Activated B cell treated with CpG ODN at 0.5 μM for 24 hours (primary cell): ENCODE measurements around the gene BGN. TPM values are rescaled to one million over a fixed set of nuclear protein-coding genes. Genes with fewer than 3 reads are reported as not detected.

Experiments used
- ATAC-seq: fragments of 200-7000 bp; cut with Tn5 transposase; one replicate; pipeline ENCODE4 v1.10.0; 2021; ENCODE audit warnings: low read depth, mild to moderate bottlenecking, moderate library complexity
- CTCF ChIA-PET: fragments of 350-600 bp; sonication (Branson Sonifier 250); formaldehyde crosslinking; loops from one replicate; lab custom pipeline; 2021; ENCODE audit warnings: antibody characterized with exemption; lab: Charles Lee
- POLR2A ChIA-PET: fragments of 350-600 bp; sonication (Branson Sonifier 250); formaldehyde crosslinking; loops from one replicate; lab custom pipeline; 2021; ENCODE audit warnings: antibody characterized with exemption; lab: Charles Lee
- DNase-seq: peaks from one replicate; pipeline ENCODE4 v3.0.0; 2022
- H3K27ac Mint-ChIP-seq: one replicate; pipeline ENCODE4 v1.8.0; 2020; ENCODE audit warnings: mixed read lengths
- H3K27me3 Mint-ChIP-seq: one replicate; pipeline ENCODE4 v1.8.0; 2021; ENCODE audit warnings: mixed read lengths
- H3K36me3 Mint-ChIP-seq: one replicate; pipeline ENCODE4 v1.8.0; 2021; ENCODE audit warnings: low read depth, mixed read lengths
- H3K4me1 Mint-ChIP-seq: one replicate; pipeline ENCODE4 v1.8.0; 2021; ENCODE audit warnings: mixed read lengths
- H3K4me3 Mint-ChIP-seq: one replicate; pipeline ENCODE4 v1.8.0; 2020; ENCODE audit warnings: mild to moderate bottlenecking, mixed read lengths
- H3K9me3 Mint-ChIP-seq: one replicate; pipeline ENCODE4 v1.8.0; 2020; ENCODE audit warnings: mixed read lengths
- CTCF ChIP-seq: fragments of 200-600 bp; IDR thresholded peaks from one replicate; pipeline ENCODE4 v1.8.0; 2022; ENCODE audit warnings: antibody characterized with exemption, mild to moderate bottlenecking
- intact Hi-C: fragments of 100-400 bp; cut with micrococcal nuclease; formaldehyde crosslinking; loops from one replicate; pipeline ENCODE4 v1.15.1; 2024
- total RNA-seq: library from RNA; stranded (reverse); gene quantifications from 2 replicates; pipeline ENCODE4 v1.2.3, GENCODE V29; 2022

The BGN gene
- total RNA-seq, 1 donor from 2014 or later, result not detected

- Mint-ChIP-seq H3K4me1 (no peaks in the 10 kb centered on the region), H3K9me3 (no peaks in the 10 kb centered on the region), H3K27me3 (no peaks in the 10 kb centered on the region), H3K36me3 (peaks cover 46% of the 10 kb centered on the region), H3K4me3 (no peak overlapping the region), H3K27ac (no peak overlapping the region)
- intact Hi-C loops, result no loop called here
- TF ChIP-seq CTCF, result no peak
- no peak for DNase-seq
- ChIA-PET CTCF (no interaction called here), POLR2A (no interaction called here)
- no peak for ATAC-seq
These were observed 38.1 kb upstream of the BGN start for GRCh38 chrX:153456704-153457103.

- no peaks in the 10 kb centered on the region for H3K27me3 Mint-ChIP-seq
- peaks cover 49% of the 10 kb centered on the region for H3K36me3 Mint-ChIP-seq
- DNase-seq (no peak), ATAC-seq (no peak)
- no peak for TF ChIP-seq CTCF
- no peaks in the 10 kb centered on the region for H3K4me1 Mint-ChIP-seq
- H3K4me3 Mint-ChIP-seq, result no peak overlapping the region
- no peaks in the 10 kb centered on the region for H3K9me3 Mint-ChIP-seq
- CTCF ChIA-PET, result no interaction called here
- intact Hi-C loops, result no loop called here
- POLR2A ChIA-PET, result no interaction called here
- H3K27ac Mint-ChIP-seq, result no peak overlapping the region
These were observed 37.5 kb upstream of the BGN start for GRCh38 chrX:153457136-153457825.

- CTCF ChIA-PET, result interaction anchor here (1.2 kb wide), 1 partner anchor 50 kb away, joined by 4 read pairs; no protein-coding TSS in a partner anchor
- no peaks in the 10 kb centered on the region for H3K9me3 Mint-ChIP-seq
- no peaks in the 10 kb centered on the region for H3K4me1 Mint-ChIP-seq
- H3K27me3 Mint-ChIP-seq, result no peaks in the 10 kb centered on the region
- H3K36me3 Mint-ChIP-seq, result peaks cover 49% of the 10 kb centered on the region
- intact Hi-C loops, result no loop called here
- ATAC-seq (no peak), DNase-seq (no peak)
- no peak overlapping the region for H3K27ac Mint-ChIP-seq
- POLR2A ChIA-PET, result no interaction called here
- no peak for TF ChIP-seq CTCF
- H3K4me3 Mint-ChIP-seq, result no peak overlapping the region
These were observed 36.8 kb upstream of the BGN start for GRCh38 chrX:153457827-153458466.

- ATAC-seq, result no peak
- no peak for TF ChIP-seq CTCF
- Mint-ChIP-seq H3K27me3 (no peaks in the 10 kb centered on the region), H3K4me3 (no peak overlapping the region), H3K4me1 (no peaks in the 10 kb centered on the region), H3K27ac (no peak overlapping the region), H3K9me3 (no peaks in the 10 kb centered on the region), H3K36me3 (peaks cover 50% of the 10 kb centered on the region)
- DNase-seq, result no peak
- POLR2A ChIA-PET, result no interaction called here
- intact Hi-C loops, result no loop called here
- CTCF ChIA-PET, result interaction anchor here (1.2 kb wide), 1 partner anchor 49 kb away, joined by 4 read pairs; no protein-coding TSS in a partner anchor
These were observed 36.3 kb upstream of the BGN start for GRCh38 chrX:153458476-153458875.

- no peaks in the 10 kb centered on the region for H3K4me1 Mint-ChIP-seq
- DNase-seq (no peak), ATAC-seq (no peak)
- intact Hi-C loops, result loop anchor here (1.0 kb wide), 2 partner anchors 47 to 428 kb away; no protein-coding TSS in a partner anchor
- POLR2A ChIA-PET, result no interaction called here
- no peaks in the 10 kb centered on the region for H3K27me3 Mint-ChIP-seq
- peaks cover 48% of the 10 kb centered on the region for H3K36me3 Mint-ChIP-seq
- no peak overlapping the region for H3K4me3 Mint-ChIP-seq
- CTCF ChIA-PET, result interaction anchor here (1.3 to 1.5 kb wide), 2 partner anchors 427 to 518 kb away, joined by 4 read pairs; no protein-coding TSS in a partner anchor
- no peaks in the 10 kb centered on the region for H3K9me3 Mint-ChIP-seq
- TF ChIP-seq CTCF, result no peak
- H3K27ac Mint-ChIP-seq, result no peak overlapping the region
These were observed 34.8 kb upstream of the BGN start for GRCh38 chrX:153459986-153460385.
